Transverse colon (tissue), 4 donors: Measurements from ENCODE around the gene BSG.
"Not testable (repeated sequence)": the region's sequence is repeated elsewhere in the genome, so short reads cannot be mapped to it uniquely, and the experiment has no call there.

Source experiments
- CTCF ChIP-seq, 5 experiments: fragments of 200-600 bp in 3 of 5; fragments of 450-650 bp in 2 of 5; sonication (generic) in 3 of 5; IDR thresholded peaks; 1 replicate in 2 of 5; 2 replicates in 3 of 5; pipeline ENCODE4 v1.5.1; 2016 to 2017; ENCODE audit warnings: antibody characterized with exemption in 5 of 5, inconsistent platforms in 3 of 5, mild to moderate bottlenecking in 2 of 5, moderate library complexity in 1 of 5
- POLR2AphosphoS5 ChIP-seq, 3 donors: sonication (generic); formaldehyde crosslinking; IDR thresholded peaks; one replicate each; pipeline ENCODE4 v1.6.1; 2016; ENCODE audit warnings: antibody characterized with exemption in 3 of 3

- not testable (repeated sequence) for TF ChIP-seq POLR2AphosphoS5, CTCF (IDR thresholded peaks at IDR 0.05)
These were observed 57.1 kb downstream of the BSG start for GRCh38 chr19:629515-629914.
